Measurements from ENCODE around the gene SCLY. TPM values are rescaled to one million over a fixed set of nuclear protein-coding genes. Genes with fewer than 3 reads are reported as not detected.
A peak's percentile ranks its signal among the peaks of the same experiment; 100 is the strongest.

Gene SCLY
- total and polyA plus RNA-seq, 2 of the 13 experiments (the other 11 are each of a cell fraction or from before 2014, with no cell fraction given) = 27.9 to 38.6 TPM

- TF ChIP-seq, protein P1, sequence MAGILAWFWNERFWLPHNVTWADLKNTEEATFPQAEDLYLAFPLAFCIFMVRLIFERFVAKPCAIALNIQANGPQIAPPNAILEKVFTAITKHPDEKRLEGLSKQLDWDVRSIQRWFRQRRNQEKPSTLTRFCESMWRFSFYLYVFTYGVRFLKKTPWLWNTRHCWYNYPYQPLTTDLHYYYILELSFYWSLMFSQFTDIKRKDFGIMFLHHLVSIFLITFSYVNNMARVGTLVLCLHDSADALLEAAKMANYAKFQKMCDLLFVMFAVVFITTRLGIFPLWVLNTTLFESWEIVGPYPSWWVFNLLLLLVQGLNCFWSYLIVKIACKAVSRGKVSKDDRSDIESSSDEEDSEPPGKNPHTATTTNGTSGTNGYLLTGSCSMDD (CRISPR knock-in tag; IDR thresholded peaks at IDR 0.05) = no peak
- no peak for TF ChIP-seq ZFP1 (CRISPR knock-in tag; IDR thresholded peaks at IDR 0.05)
- TF ChIP-seq, protein P2, sequence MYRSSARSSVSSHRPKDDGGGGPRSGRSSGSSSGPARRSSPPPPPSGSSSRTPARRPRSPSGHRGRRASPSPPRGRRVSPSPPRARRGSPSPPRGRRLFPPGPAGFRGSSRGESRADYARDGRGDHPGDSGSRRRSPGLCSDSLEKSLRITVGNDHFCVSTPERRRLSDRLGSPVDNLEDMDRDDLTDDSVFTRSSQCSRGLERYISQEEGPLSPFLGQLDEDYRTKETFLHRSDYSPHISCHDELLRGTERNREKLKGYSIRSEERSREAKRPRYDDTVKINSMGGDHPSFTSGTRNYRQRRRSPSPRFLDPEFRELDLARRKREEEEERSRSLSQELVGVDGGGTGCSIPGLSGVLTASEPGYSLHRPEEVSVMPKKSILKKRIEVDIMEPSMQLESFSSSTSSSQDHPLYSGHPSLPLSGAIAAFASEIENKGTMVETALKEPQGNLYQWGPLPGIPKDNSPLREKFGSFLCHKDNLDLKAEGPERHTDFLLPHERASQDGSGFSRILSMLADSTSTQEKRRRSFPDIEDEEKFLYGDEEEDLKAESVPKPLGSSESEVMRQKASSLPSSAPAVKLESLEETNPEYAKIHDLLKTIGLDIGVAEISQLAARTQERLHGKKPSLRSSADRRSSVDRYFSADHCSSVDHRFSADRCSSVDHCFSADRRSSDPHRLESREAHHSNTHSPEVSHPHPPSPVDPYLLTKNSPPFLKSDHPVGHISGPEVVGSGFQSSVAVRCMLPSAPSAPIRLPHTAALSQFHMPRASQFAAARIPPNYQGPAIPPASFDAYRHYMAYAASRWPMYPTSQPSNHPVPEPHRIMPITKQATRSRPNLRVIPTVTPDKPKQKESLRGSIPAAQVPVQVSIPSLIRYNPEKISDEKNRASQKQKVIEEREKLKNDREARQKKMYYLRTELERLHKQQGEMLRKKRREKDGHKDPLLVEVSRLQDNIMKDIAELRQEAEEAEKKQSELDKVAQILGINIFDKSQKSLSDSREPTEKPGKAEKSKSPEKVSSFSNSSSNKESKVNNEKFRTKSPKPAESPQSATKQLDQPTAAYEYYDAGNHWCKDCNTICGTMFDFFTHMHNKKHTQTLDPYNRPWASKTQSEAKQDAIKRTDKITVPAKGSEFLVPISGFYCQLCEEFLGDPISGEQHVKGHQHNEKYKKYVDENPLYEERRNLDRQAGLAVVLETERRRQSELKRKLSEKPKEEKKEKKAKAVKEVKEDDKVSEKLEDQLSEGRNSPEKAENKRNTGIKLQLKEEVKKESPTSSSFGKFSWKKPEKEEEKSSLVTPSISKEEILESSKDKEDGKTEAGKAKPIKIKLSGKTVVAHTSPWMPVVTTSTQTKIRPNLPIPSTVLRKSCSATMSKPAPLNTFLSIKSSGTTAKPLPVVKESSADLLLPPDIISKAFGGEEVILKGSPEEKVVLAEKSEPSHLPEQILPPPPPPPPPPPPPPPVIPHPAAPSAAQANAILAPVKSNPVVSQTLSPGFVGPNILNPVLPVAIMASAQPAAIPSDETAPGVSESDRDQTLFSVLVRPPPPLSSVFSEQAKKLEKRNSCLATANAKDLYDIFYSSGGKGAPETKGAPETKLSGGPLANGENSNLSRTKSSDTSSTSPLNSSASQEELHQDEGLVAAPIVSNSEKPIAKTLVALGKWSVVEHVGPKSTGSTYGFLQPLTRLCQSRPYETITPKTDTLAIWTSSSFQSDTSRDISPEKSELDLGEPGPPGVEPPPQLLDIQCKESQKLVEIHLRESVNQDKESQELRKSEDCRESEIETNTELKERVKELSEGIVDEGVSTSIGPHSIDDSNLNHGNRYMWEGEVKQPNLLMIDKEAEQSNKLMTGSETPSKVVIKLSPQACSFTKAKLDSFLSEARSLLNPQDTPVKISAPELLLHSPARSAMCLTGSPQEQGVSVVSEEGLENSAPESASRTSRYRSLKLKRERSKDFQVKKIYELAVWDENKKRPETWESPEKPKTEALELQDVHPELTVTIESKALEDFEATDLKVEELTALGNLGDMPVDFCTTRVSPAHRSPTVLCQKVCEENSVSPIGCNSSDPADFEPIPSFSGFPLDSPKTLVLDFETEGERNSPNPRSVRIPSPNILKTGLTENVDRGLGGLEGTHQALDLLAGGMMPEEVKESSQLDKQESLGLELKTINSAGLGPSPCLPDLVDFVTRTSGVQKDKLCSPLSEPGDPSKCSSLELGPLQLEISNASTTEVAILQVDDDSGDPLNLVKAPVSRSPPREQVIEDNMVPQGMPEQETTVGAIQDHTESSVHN (CRISPR knock-in tag; IDR thresholded peaks at IDR 0.05) = no peak
- no peak for TF ChIP-seq MAFF (IDR thresholded peaks at IDR 0.05; ENCODE audit: low read depth, low read length)
- TF ChIP-seq, protein P3, sequence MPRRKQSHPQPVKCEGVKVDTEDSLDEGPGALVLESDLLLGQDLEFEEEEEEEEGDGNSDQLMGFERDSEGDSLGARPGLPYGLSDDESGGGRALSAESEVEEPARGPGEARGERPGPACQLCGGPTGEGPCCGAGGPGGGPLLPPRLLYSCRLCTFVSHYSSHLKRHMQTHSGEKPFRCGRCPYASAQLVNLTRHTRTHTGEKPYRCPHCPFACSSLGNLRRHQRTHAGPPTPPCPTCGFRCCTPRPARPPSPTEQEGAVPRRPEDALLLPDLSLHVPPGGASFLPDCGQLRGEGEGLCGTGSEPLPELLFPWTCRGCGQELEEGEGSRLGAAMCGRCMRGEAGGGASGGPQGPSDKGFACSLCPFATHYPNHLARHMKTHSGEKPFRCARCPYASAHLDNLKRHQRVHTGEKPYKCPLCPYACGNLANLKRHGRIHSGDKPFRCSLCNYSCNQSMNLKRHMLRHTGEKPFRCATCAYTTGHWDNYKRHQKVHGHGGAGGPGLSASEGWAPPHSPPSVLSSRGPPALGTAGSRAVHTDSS (CRISPR knock-in tag; conservative IDR thresholded peaks at IDR 0.05) = no peak
- no peak for TF ChIP-seq TOPORS (CRISPR knock-in tag; IDR thresholded peaks at IDR 0.05)
- 0 out of 2 replicates have a peak, but pooled peaks have one; percentile 59 for TF ChIP-seq ZNF749 (CRISPR knock-in tag; IDR thresholded peaks at IDR 0.05; ENCODE audit: borderline replicate concordance)
- TF ChIP-seq, protein P4, sequence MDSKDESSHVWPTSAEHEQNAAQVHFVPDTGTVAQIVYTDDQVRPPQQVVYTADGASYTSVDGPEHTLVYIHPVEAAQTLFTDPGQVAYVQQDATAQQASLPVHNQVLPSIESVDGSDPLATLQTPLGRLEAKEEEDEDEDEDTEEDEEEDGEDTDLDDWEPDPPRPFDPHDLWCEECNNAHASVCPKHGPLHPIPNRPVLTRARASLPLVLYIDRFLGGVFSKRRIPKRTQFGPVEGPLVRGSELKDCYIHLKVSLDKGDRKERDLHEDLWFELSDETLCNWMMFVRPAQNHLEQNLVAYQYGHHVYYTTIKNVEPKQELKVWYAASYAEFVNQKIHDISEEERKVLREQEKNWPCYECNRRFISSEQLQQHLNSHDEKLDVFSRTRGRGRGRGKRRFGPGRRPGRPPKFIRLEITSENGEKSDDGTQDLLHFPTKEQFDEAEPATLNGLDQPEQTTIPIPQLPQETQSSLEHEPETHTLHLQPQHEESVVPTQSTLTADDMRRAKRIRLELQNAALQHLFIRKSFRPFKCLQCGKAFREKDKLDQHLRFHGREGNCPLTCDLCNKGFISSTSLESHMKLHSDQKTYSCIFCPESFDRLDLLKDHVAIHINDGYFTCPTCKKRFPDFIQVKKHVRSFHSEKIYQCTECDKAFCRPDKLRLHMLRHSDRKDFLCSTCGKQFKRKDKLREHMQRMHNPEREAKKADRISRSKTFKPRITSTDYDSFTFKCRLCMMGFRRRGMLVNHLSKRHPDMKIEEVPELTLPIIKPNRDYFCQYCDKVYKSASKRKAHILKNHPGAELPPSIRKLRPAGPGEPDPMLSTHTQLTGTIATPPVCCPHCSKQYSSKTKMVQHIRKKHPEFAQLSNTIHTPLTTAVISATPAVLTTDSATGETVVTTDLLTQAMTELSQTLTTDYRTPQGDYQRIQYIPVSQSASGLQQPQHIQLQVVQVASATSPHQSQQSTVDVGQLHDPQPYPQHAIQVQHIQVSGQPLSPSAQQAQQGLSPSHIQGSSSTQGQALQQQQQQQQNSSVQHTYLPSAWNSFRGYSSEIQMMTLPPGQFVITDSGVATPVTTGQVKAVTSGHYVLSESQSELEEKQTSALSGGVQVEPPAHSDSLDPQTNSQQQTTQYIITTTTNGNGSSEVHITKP (CRISPR knock-in tag; IDR thresholded peaks at IDR 0.05; ENCODE audit: low read depth) = no peak
- no peak for TF ChIP-seq ZNF703 (CRISPR knock-in tag; IDR thresholded peaks at IDR 0.05; ENCODE audit: borderline replicate concordance)
Measured at GRCh38 chr2:238139196-238140039, 78.6 kb downstream of the SCLY start (continued).
